HG02759 (cell line): ENCODE measurements around the gene MYO18B.

Experiments
- ATAC-seq: cut with Tn5 transposase; IDR thresholded peaks from one replicate; pipeline ENCODE4 v1.9.1; 2021; ENCODE audit warnings: mild to moderate bottlenecking, moderate library complexity; ENCODE audit not compliant: unreplicated experiment

MYO18B gene

GRCh38 chr22:26031641-26032040 is 289.7 kb downstream of the MYO18B start:
- no peak for ATAC-seq

- ATAC-seq, result no peak
Observed at GRCh38 chr22:26033071-26033470, 291.1 kb downstream of the MYO18B start.

- ATAC-seq, result no peak
Observed at GRCh38 chr22:26033586-26033985, 291.6 kb downstream of the MYO18B start.

- ATAC-seq, result no peak
Observed at GRCh38 chr22:26035523-26035922, 293.5 kb downstream of the MYO18B start.

- no peak for ATAC-seq
Observed at GRCh38 chr22:26038365-26038764, 296.4 kb downstream of the MYO18B start.

GRCh38 chr22:26041931-26042330 is 299.9 kb downstream of the MYO18B start:
- ATAC-seq, result no peak

- no peak for ATAC-seq
Observed at GRCh38 chr22:26043031-26043430, 301.0 kb downstream of the MYO18B start.

- ATAC-seq, result no peak
Observed at GRCh38 chr22:26045051-26045450, 303.1 kb downstream of the MYO18B start.

- ATAC-seq, result no peak
Observed at GRCh38 chr22:26045860-26046259, 303.9 kb downstream of the MYO18B start.

- ATAC-seq, result no peak
Observed at GRCh38 chr22:26047516-26047915, 305.5 kb downstream of the MYO18B start.

GRCh38 chr22:26047920-26048319 is 305.9 kb downstream of the MYO18B start:
- ATAC-seq, result no peak

- no peak for ATAC-seq
Observed at GRCh38 chr22:26050079-26050478, 308.1 kb downstream of the MYO18B start.

GRCh38 chr22:26053737-26054316 is 311.8 kb downstream of the MYO18B start:
- no peak for ATAC-seq

- no peak for ATAC-seq
Observed at GRCh38 chr22:26054841-26055605, 313.0 kb downstream of the MYO18B start.

- no peak for ATAC-seq
Observed at GRCh38 chr22:26055693-26056092, 313.7 kb downstream of the MYO18B start.

GRCh38 chr22:26056455-26057200 is 314.6 kb downstream of the MYO18B start:
- no peak for ATAC-seq

GRCh38 chr22:26057731-26058130 is 315.7 kb downstream of the MYO18B start:
- no peak for ATAC-seq

GRCh38 chr22:26064048-26064447 is 322.1 kb downstream of the MYO18B start:
- ATAC-seq, result no peak

- ATAC-seq, result no peak
Observed at GRCh38 chr22:26065847-26066246, 323.9 kb downstream of the MYO18B start.

GRCh38 chr22:26066534-26066933 is 324.5 kb downstream of the MYO18B start:
- ATAC-seq, result no peak

- ATAC-seq, result no peak
Observed at GRCh38 chr22:26068571-26068970, 326.6 kb downstream of the MYO18B start.

GRCh38 chr22:26072621-26073020 is 330.6 kb downstream of the MYO18B start:
- ATAC-seq, result no peak
